Urothelium cell line (cell line): ENCODE results near the gene RNASE4.
"Not testable (repeated sequence)": the region's sequence is repeated elsewhere in the genome, so short reads cannot be mapped to it uniquely, and the experiment has no call there.

Source experiments
- DNase-seq: peaks from one replicate; pipeline ENCODE4 v3.0.0; 2011; ENCODE audit warnings: low spot score, mixed read lengths
- FAIRE-seq: peaks from 2 replicates; lab custom pipeline; 2011; peaks lifted over from hg19 to GRCh38; lab: Jason Lieb, UNC

Gene RNASE4

GRCh38 chr14:20733684-20734429, 49.5 kb downstream of the RNASE4 start:
- FAIRE-seq (peak; percentile 35), DNase-seq (no peak)

GRCh38 chr14:20734430-20734806, 50.1 kb downstream of the RNASE4 start:
- no peak for DNase-seq
- FAIRE-seq, result no peak

GRCh38 chr14:20738292-20738691, 53.9 kb downstream of the RNASE4 start:
- not testable (repeated sequence) for FAIRE-seq, DNase-seq

GRCh38 chr14:20742132-20742531, 57.8 kb downstream of the RNASE4 start:
- no peak for DNase-seq
- no peak for FAIRE-seq

GRCh38 chr14:20743556-20743955, 59.2 kb downstream of the RNASE4 start:
- DNase-seq (no peak), FAIRE-seq (no peak)

DNA sequence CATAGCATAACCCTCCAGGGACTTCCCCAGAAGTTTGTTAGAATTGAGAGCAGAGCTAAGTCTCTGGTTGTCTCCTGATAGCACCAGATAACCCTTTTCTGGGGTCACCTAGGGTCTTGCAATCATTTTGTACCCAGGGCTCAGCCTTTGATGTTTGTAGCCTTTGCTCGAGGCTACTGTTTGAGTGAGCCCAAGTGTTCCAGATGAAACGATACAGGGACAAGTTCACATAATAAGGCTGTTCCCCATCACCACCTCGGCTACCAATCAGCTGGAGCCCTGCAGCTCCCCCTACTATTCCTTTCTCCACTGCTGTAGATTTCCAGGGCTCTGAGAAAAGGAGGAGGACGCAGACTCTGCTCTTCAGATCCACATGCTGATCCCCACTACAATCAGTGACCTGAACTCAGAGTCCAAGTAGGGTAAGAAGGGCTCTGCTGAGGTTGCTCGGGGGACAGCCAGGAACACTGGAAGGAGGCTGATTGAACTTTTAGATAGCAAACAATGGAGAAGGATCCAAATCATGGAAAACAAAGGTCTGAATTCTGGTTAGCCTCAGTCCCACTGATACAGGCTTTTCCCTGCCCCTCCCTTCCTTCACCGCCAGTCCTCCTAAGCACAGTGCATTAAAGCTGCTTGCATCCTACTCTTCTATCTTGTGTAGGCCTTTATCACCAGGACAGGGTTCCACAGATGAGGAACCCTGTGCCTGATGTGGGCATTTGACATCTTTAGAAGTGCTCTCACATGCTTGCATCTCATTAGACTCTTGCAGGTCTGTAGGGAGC, 61.4 kb downstream of the RNASE4 start, which contains the start of gene EDDM3A:
TSS of gene EDDM3A (plus strand) at position 317 of the 788 bp plus-strand sequence. CDS start 1,694 bp downstream, outside the sequence.
- DNase-seq, result no peak
- FAIRE-seq, result no peak

DNA sequence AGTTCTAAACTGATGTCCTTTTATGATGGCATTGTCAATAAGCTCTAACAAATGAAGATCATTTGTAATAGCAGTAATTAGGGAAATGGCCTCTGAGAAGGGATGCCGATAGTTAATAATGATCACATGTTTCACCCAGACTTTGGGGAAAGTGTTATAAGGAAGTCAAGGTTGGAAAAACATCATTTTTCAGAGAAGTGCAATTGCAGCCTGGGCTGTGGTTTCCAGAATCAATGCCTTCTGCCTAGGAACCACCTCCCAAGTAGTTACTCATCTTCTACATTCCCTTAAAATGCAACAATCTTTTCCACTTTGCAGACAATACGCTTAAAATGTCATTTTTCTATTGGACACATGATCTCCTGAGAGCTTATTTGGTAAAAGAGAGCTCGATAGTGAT, 62.2 kb downstream of the RNASE4 start:
- no peak for DNase-seq
- no peak for FAIRE-seq

GRCh38 chr14:20748439-20748838, 64.1 kb downstream of the RNASE4 start:
- no peak for DNase-seq
- FAIRE-seq, result no peak

GRCh38 chr14:20750194-20750593, 65.8 kb downstream of the RNASE4 start:
- no peak for FAIRE-seq

More at GRCh38 chr14:20750194-20750593, 65.8 kb downstream of the RNASE4 start:
- no peak for DNase-seq
